ENCODE results near the gene PPARGC1A.

Gene PPARGC1A

GRCh38 chr4:23818097-23818885 lies 71.6 kb downstream of the PPARGC1A start:
- DNase-seq, result no peak
- H3K9me3 ChIP-seq, result no peaks in the 10 kb centered on the region
- no peak overlapping the region for H3K4me3 ChIP-seq (ENCODE audit: low read depth, low read length)
- H3K4me1 ChIP-seq, result no peaks in the 10 kb centered on the region
- no peak for TF ChIP-seq CTCF (IDR thresholded peaks at IDR 0.05; ENCODE audit: low read depth, low read length)
- H3K36me3 ChIP-seq, result peaks cover 5% of the 10 kb centered on the region
- H3K27me3 ChIP-seq, result no peaks in the 10 kb centered on the region

- H3K4me1 ChIP-seq, result no peaks in the 10 kb centered on the region
- DNase-seq, result no peak
Observed at GRCh38 chr4:23814996-23815660, 74.7 kb downstream of the PPARGC1A start.

GRCh38 chr4:23814587-23814986 lies 75.3 kb downstream of the PPARGC1A start:
- TF ChIP-seq CTCF (IDR thresholded peaks at IDR 0.05; ENCODE audit: low read depth, low read length), result no peak
- H3K4me1 ChIP-seq, result no peaks in the 10 kb centered on the region
- H3K36me3 ChIP-seq, result peaks cover 16% of the 10 kb centered on the region
- DNase-seq, result no peak
- no peaks in the 10 kb centered on the region for H3K9me3 ChIP-seq
- no peaks in the 10 kb centered on the region for H3K27me3 ChIP-seq
- H3K4me3 ChIP-seq (ENCODE audit: low read depth, low read length), result no peak overlapping the region

More at GRCh38 chr4:23814996-23815660, 74.7 kb downstream of the PPARGC1A start:
- Histone ChIP-seq H3K4me3 (ENCODE audit: low read depth, low read length) (no peak overlapping the region), H3K9me3 (no peaks in the 10 kb centered on the region), H3K36me3 (peaks cover 16% of the 10 kb centered on the region), H3K27me3 (no peaks in the 10 kb centered on the region)
- no peak for TF ChIP-seq CTCF (IDR thresholded peaks at IDR 0.05; ENCODE audit: low read depth, low read length)

- no peaks in the 10 kb centered on the region for H3K9me3 ChIP-seq
- no peaks in the 10 kb centered on the region for H3K4me1 ChIP-seq
- no peak for DNase-seq
- no peaks in the 10 kb centered on the region for H3K27me3 ChIP-seq
- H3K4me3 ChIP-seq (ENCODE audit: low read depth, low read length), result no peak overlapping the region
- H3K36me3 ChIP-seq, result peaks cover 16% of the 10 kb centered on the region
- no peak for TF ChIP-seq CTCF (IDR thresholded peaks at IDR 0.05; ENCODE audit: low read depth, low read length)
Observed at GRCh38 chr4:23811161-23811560, 78.7 kb downstream of the PPARGC1A start.

DNA sequence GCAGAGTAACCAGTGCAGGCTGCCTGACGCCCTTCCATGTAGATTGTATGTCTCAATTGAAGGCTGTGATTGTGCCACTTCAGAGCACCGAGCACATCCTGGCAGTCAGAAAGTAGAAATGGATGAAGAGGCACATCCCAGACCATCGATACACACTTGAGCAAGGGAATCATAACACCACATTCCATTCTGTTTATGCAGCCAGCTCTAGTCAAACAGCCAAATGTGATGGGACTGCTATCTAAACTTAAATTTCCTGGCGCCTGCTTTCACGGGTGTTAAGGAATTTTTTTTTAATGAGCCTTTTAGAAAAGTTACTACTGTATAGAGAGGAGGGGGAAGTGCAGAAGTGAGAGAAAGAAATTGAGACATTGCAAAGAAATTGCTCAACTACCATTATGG lies 84.4 kb downstream of the PPARGC1A start:
- no peaks in the 10 kb centered on the region for H3K4me1 ChIP-seq
- no peaks in the 10 kb centered on the region; the same call in 1 of the 2 replicates for H3K36me3 ChIP-seq
- TF ChIP-seq CTCF (IDR thresholded peaks at IDR 0.05; ENCODE audit: low read depth, low read length), result no peak
- no peak overlapping the region for H3K4me3 ChIP-seq (ENCODE audit: low read depth, low read length)
- DNase-seq, result no peak
- H3K27me3 ChIP-seq, result no peaks in the 10 kb centered on the region
- no peaks in the 10 kb centered on the region for H3K9me3 ChIP-seq

DNA sequence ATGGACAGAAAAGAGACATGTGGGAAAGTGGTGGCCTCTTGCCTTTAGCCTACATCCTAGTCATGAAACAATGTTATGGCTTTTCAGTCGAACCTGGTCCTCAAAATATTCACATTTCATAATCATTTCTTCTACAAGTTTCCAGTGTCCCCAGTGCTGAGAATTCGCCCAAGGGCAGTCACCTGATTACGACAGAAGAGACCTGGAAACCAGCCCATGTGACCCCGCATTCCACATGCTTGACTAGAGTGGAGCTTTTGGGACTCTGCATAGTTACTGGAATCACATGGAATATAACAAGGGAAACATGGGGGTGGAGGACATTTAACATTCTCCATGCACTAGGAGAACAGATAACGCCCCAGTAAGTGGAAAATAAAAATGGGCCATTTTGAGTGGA lies 100.1 kb downstream of the PPARGC1A start:
- no peaks in the 10 kb centered on the region for H3K9me3 ChIP-seq
- no peaks in the 10 kb centered on the region for H3K27me3 ChIP-seq
- no peak overlapping the region for H3K4me3 ChIP-seq (ENCODE audit: low read depth, low read length)
- H3K4me1 ChIP-seq, result no peaks in the 10 kb centered on the region
- no peak for TF ChIP-seq CTCF (IDR thresholded peaks at IDR 0.05; ENCODE audit: low read depth, low read length)
- DNase-seq, result no peak
- H3K36me3 ChIP-seq, result no peaks in the 10 kb centered on the region
